H1 (cell line): ENCODE results near the gene ZMYM2. TPM values are rescaled to one million over a fixed set of nuclear protein-coding genes. Genes with fewer than 3 reads are reported as not detected.

ENCODE experiments used
- CEBPB ChIP-seq: IDR thresholded peaks from 2 replicates; pipeline ENCODE4 v1.6.1; 2012; ENCODE audit warnings: low read depth, low read length
- CHD7 ChIP-seq: fragments of 300-600 bp; sonication (generic); IDR thresholded peaks from 2 replicates; pipeline ENCODE4 v1.7.1; 2012; ENCODE audit warnings: low read length, moderate library complexity, mild to moderate bottlenecking, inconsistent platforms; ENCODE audit not compliant: insufficient replicate concordance
- GABPA ChIP-seq: IDR thresholded peaks from 2 replicates; pipeline ENCODE4 v1.6.1; 2011; ENCODE audit warnings: mild to moderate bottlenecking, low read length, moderate library complexity, borderline replicate concordance; ENCODE audit not compliant: insufficient read depth
- polyA plus RNA-seq, 7 experiments: library from polyadenylated mRNA; depleted of rRNA in 3 of 7; stranded (reverse) in 5 of 7; unstranded in 2 of 7; fragments of >200 nt in 5 of 7; fragments of 200-250 nt in 2 of 7; gene quantifications; 1 replicate in 5 of 7; 2 replicates in 1 of 7; 4 replicates in 1 of 7; pipeline versions ENCODE4 v1.2.1 to v1.2.3, GENCODE V29; 2011 to 2013; ENCODE audit warnings: missing spikeins in 2 of 7, mixed read lengths in 2 of 7
- total RNA-seq: library from RNA; stranded (reverse); fragmentation: NEBNext Ultra II Directional; extraction: Animal tissue kit (Norgen Biotek cat#: 25700); gene quantifications from 2 replicates; pipeline ENCODE4 v1.2.1, GENCODE V29; 2021

Gene ZMYM2
- total and polyA plus RNA-seq, 2 of the 8 experiments (the other 6 are each of a cell fraction or from before 2014, with no cell fraction given), result 41.2 to 159 TPM

- TF ChIP-seq CHD7, result no peak
- no peak for TF ChIP-seq GABPA
- TF ChIP-seq CEBPB, result no peak
Observed at GRCh38 chr13:20124303-20124702, 165.8 kb downstream of the ZMYM2 start (continued).
